K562 (cell line): Measurements from ENCODE around the gene SOS1. TPM values are rescaled to one million over a fixed set of nuclear protein-coding genes. Genes with fewer than 3 reads are reported as not detected.

ENCODE experiments used
- ATAC-seq: fragments of 200-7000 bp; cut with Tn5 transposase; 3 replicates; pipeline ENCODE4 v1.9.1; 2020; ENCODE audit warnings: moderate library complexity
- BruUV-seq: library from RNA; stranded (reverse); fragments of 400-500 nt; replicated peaks from 2 replicates; lab custom pipeline; 2021; lab: Mats Ljungman, UMichigan
- CTCF ChIA-PET: fragments of 300-600 bp; formaldehyde crosslinking; extraction: SDS; loops from one replicate; lab custom pipeline; 2021; ENCODE audit warnings: low intra/inter-chr PET ratio; lab: Yijun Ruan, JAX
- POLR2A ChIA-PET: fragments of 300-600, 350-650 bp; sonication (Branson Sonifier 250); formaldehyde crosslinking; extraction: SDS; loops from one replicate; lab custom pipeline; 2021; ENCODE audit warnings: antibody characterized with exemption, inconsistent platforms; lab: Yijun Ruan, JAX
- DNase-seq, 4 experiments: peaks; one replicate each; pipeline versions ENCODE4 v3.0.0 to v3.0.0-alpha.2; 2011 to 2018; ENCODE audit warnings: low spot score in 3 of 4, mixed read lengths in 3 of 4; ENCODE audit errors: extremely low read depth in 1 of 4
- FAIRE-seq: peaks from 2 replicates; lab custom pipeline; 2011; peaks lifted over from hg19 to GRCh38; lab: Jason Lieb, UNC
- H2AFZ ChIP-seq: 2 replicates; pipeline ENCODE4 v1.6.0; 2011; ENCODE audit warnings: low read depth, low read length, control low read depth, inconsistent platforms
- H3K27ac ChIP-seq: fragments of 200-600 bp; 3 replicates; pipeline ENCODE4 v1.8.0; 2011; ENCODE audit warnings: low read depth, mild to moderate bottlenecking, control low read depth, inconsistent platforms, low read length, moderate library complexity, mixed read lengths; ENCODE audit errors: extremely low read depth
- H3K27me3 ChIP-seq, 2 experiments: fragments of 300-600 bp in 1 of 2; 2 replicates in 1 of 2; 3 replicates in 1 of 2; pipeline versions ENCODE4 v1.6.0 to v1.8.0; 2011; ENCODE audit warnings: inconsistent platforms in 2 of 2, low read length in 2 of 2, mild to moderate bottlenecking in 1 of 2, mixed read lengths in 1 of 2, moderate library complexity in 1 of 2; ENCODE audit not compliant: control insufficient read depth in 2 of 2, insufficient read depth in 2 of 2
- H3K36me3 ChIP-seq: fragments of 300-600 bp; 3 replicates; pipeline ENCODE4 v1.8.0; 2011; ENCODE audit warnings: mild to moderate bottlenecking, low read length, inconsistent platforms; ENCODE audit not compliant: control insufficient read depth, insufficient read depth
- H3K4me1 ChIP-seq, 2 experiments: fragments of 200-600 bp in 1 of 2; replicated peaks in 1 of 2; 2 replicates in 1 of 2; 3 replicates in 1 of 2; pipeline versions ENCODE4 v1.5.1 to v1.8.0; 2011; ENCODE audit warnings: inconsistent platforms in 2 of 2, low read length in 2 of 2, mild to moderate bottlenecking in 1 of 2, mixed read lengths in 1 of 2, moderate library complexity in 1 of 2; ENCODE audit not compliant: control insufficient read depth in 2 of 2, insufficient read depth in 2 of 2
- H3K4me2 ChIP-seq: 2 replicates; pipeline ENCODE4 v1.6.1; 2011; ENCODE audit warnings: low read length, control low read depth, inconsistent platforms, mixed read lengths; ENCODE audit not compliant: insufficient read depth
- H3K4me3 ChIP-seq: fragments of 200-600 bp; sonication (generic), shearing (Covaris generic); 2 replicates; pipeline ENCODE4 v1.5.1; 2016; ENCODE audit warnings: control low read depth, inconsistent platforms
- H3K79me2 ChIP-seq: fragments of 200-600 bp; 3 replicates; pipeline ENCODE4 v1.8.0; 2011; ENCODE audit warnings: low read length, inconsistent platforms; ENCODE audit not compliant: control insufficient read depth, insufficient read depth
- H3K9ac ChIP-seq, 2 experiments: 2 replicates each; pipeline versions ENCODE4 v1.6.0 to v1.6.1; 2011; ENCODE audit warnings: low read depth in 2 of 2, low read length in 2 of 2, control low read depth in 1 of 2, inconsistent platforms in 1 of 2, mild to moderate bottlenecking in 1 of 2, mixed read lengths in 1 of 2; ENCODE audit not compliant: insufficient read depth in 1 of 2
- H3K9me1 ChIP-seq: one replicate; pipeline ENCODE4 v1.6.0; 2011; ENCODE audit warnings: inconsistent platforms, mild to moderate bottlenecking, low read length, moderate library complexity; ENCODE audit not compliant: control insufficient read depth, insufficient read depth
- H3K9me3 ChIP-seq: replicated peaks from 2 replicates; pipeline ENCODE4 v1.5.1; 2011; ENCODE audit warnings: low read depth, low read length, inconsistent platforms; ENCODE audit not compliant: control insufficient read depth, insufficient read depth
- H4K20me1 ChIP-seq: replicated peaks from 2 replicates; pipeline ENCODE4 v1.6.1; 2011; ENCODE audit warnings: low read length, inconsistent platforms, mixed read lengths; ENCODE audit not compliant: control insufficient read depth, insufficient read depth
- ASH1L ChIP-seq: fragments of 450-650 bp; IDR thresholded peaks from 2 replicates; pipeline ENCODE4 v1.6.1; 2018; ENCODE audit warnings: borderline replicate concordance, mild to moderate bottlenecking, low read depth; ENCODE audit not compliant: partially characterized antibody
- BRCA1 ChIP-seq, 2 experiments: fragments of 450-650 bp in 1 of 2; sonication (generic) in 1 of 2; formaldehyde crosslinking in 1 of 2; IDR thresholded peaks; 2 replicates each; pipeline versions ENCODE4 v1.5.0 to v1.6.1; 2017 to 2020; ENCODE audit warnings: mild to moderate bottlenecking in 1 of 2, missing genetic modification reagents in 1 of 2
- BRF2 ChIP-seq: IDR thresholded peaks from 3 replicates; pipeline ENCODE4 v1.6.1; 2011; ENCODE audit warnings: borderline replicate concordance, mild to moderate bottlenecking; ENCODE audit not compliant: insufficient read length, insufficient read depth
- E2F8 ChIP-seq: fragments of 450-650 bp; IDR thresholded peaks from 2 replicates; pipeline ENCODE4 v1.7.1; 2018; ENCODE audit warnings: mild to moderate bottlenecking, low read depth; ENCODE audit not compliant: partially characterized antibody
- FOSL1 ChIP-seq: fragments of 200-800 bp; sonication (Bioruptor generic); conservative IDR thresholded peaks from 2 replicates; pipeline ENCODE4 v1.6.1; 2016; ENCODE audit warnings: missing genetic modification characterization, missing compliant biosample characterization
- GABPA ChIP-seq: fragments of 200-800 bp; sonication (Bioruptor generic); conservative IDR thresholded peaks from 2 replicates; pipeline ENCODE4 v1.6.1; 2016; ENCODE audit warnings: low read depth, missing genetic modification characterization, missing compliant biosample characterization
- HNRNPUL1 ChIP-seq: fragments of 200-400 bp; formaldehyde crosslinking; IDR thresholded peaks from 2 replicates; pipeline ENCODE4 v1.6.1; 2017; ENCODE audit warnings: low read length
- MYNN ChIP-seq, 2 experiments: sonication (generic); formaldehyde crosslinking in 1 of 2; IDR thresholded peaks; 2 replicates each; pipeline versions ENCODE4 v1.5.0 to v1.6.1; 2016 to 2020; ENCODE audit warnings: antibody characterized with exemption in 1 of 2, missing genetic modification reagents in 1 of 2
- NONO ChIP-seq, 2 experiments: fragments of 200-400 bp in 1 of 2; fragments of 450-650 bp in 1 of 2; formaldehyde crosslinking in 1 of 2; IDR thresholded peaks; 2 replicates each; pipeline ENCODE4 v1.6.1; 2017; ENCODE audit warnings: low read depth in 2 of 2, mild to moderate bottlenecking in 2 of 2, moderate library complexity in 2 of 2, low read length in 1 of 2
- SIX5 ChIP-seq, 2 experiments: IDR thresholded peaks; 2 replicates each; pipeline ENCODE4 v1.6.1; 2011; ENCODE audit warnings: low read length in 2 of 2, borderline replicate concordance in 1 of 2, low read depth in 1 of 2, mild to moderate bottlenecking in 1 of 2, moderate library complexity in 1 of 2; ENCODE audit not compliant: insufficient read depth in 1 of 2
- SOX6 ChIP-seq: fragments of 450-650 bp; IDR thresholded peaks from 2 replicates; pipeline ENCODE4 v1.6.1; 2014; ENCODE audit warnings: mild to moderate bottlenecking
- TGIF2 ChIP-seq: sonication (generic); formaldehyde crosslinking; IDR thresholded peaks from 2 replicates; pipeline ENCODE4 v1.8.1; 2022; ENCODE audit warnings: mild to moderate bottlenecking, missing genetic modification reagents, moderate library complexity
- ZNF3 ChIP-seq: fragments of 250-450 bp; sonication (Bioruptor Pico); IDR thresholded peaks from 2 replicates; pipeline ENCODE4 v1.5.0; 2021; ENCODE audit warnings: mild to moderate bottlenecking, moderate library complexity
- ZNF431 ChIP-seq: sonication (generic); formaldehyde crosslinking; IDR thresholded peaks from 2 replicates; pipeline ENCODE4 v1.8.0; 2022; ENCODE audit warnings: mild to moderate bottlenecking, missing genetic modification reagents
- ZNF668 ChIP-seq: fragments of 250-450 bp; sonication (Bioruptor Pico); IDR thresholded peaks from 2 replicates; pipeline ENCODE4 v1.8.0; 2022; ENCODE audit warnings: mild to moderate bottlenecking, inconsistent platforms
- ZNF780A ChIP-seq: fragments of 250-450 bp; sonication (Bioruptor Pico); IDR thresholded peaks from 2 replicates; pipeline ENCODE4 v1.5.0; 2021; ENCODE audit warnings: mild to moderate bottlenecking
- WGBS: fragments of 100-300 bp; shearing (Covaris generic); methylation state at CpG from one replicate; pipeline ENCODE4 v1.1.6; 2016; ENCODE audit warnings: low coverage, mixed read lengths; ENCODE audit not compliant: insufficient coverage; ENCODE audit errors: missing lambda C conversion rate; 5-methylcytosine and 5-hydroxymethylcytosine counted together
- in situ Hi-C: fragments of 300-500 bp; cut with MboI; formaldehyde crosslinking; loops from 4 replicates; pipeline ENCODE4 v1.15.0; 2018; ENCODE audit warnings: inconsistent platforms, mixed read lengths
- intact Hi-C: fragments of 100-400 bp; cut with micrococcal nuclease; formaldehyde crosslinking; loops from 2 replicates; pipeline ENCODE4 v1.14.2; 2022
- polyA plus RNA-seq, 8 experiments: library from polyadenylated mRNA; depleted of rRNA in 4 of 8; stranded (reverse) in 5 of 8; unstranded in 3 of 8; fragments of >200 nt; fragmentation: Nextera tagmentation in 2 of 8; fragmentation: Illumina TruSeq in 1 of 8; extraction: Ambion mirVana in 2 of 8; extraction: Trizol in 1 of 8; gene quantifications; 2 replicates each; pipeline versions ENCODE4 v1.2.1 to v1.2.3, GENCODE V29; 2011 to 2014; ENCODE audit warnings: inconsistent platforms in 1 of 8, missing spikeins in 1 of 8
- total RNA-seq, 7 experiments: library from RNA; depleted of rRNA in 6 of 7; stranded (reverse); fragments of >200 nt in 6 of 7; fragmentation: Illumina TruSeq in 2 of 7; extraction: Trizol in 2 of 7; gene quantifications; 2 replicates each; pipeline versions ENCODE4 v1.2.1 to v1.2.3, GENCODE V29; 2011 to 2021; ENCODE audit warnings: low replicate concordance in 1 of 7
- TF ChIP-seq, protein P1 (sequence below): fragments of 450-650 bp; IDR thresholded peaks from 2 replicates; pipeline ENCODE4 v1.6.1; 2016; ENCODE audit warnings: borderline replicate concordance

SOS1 gene
- total and polyA plus RNA-seq, 9 of the 15 experiments (the other 6 are each of a cell fraction or from before 2014, with no cell fraction given): 2.5 to 27.1 (median 16.3) TPM

- POLR2A ChIA-PET: no interaction called here
- Histone ChIP-seq H3K9me3 (no peaks in the 10 kb centered on the region), H3K9ac (no peak overlapping the region), H3K9me1 (no peaks in the 10 kb centered on the region), H4K20me1 (no peaks in the 10 kb centered on the region), H3K79me2 (no peaks in the 10 kb centered on the region), H3K27me3 (peaks cover 8 to 25% of the 10 kb centered on the region in 2 experiments), H3K4me3 (no peak overlapping the region), H3K27ac (no peak overlapping the region), H3K4me2 (no peak overlapping the region), H2AFZ (no peak overlapping the region), H3K36me3 (no peaks in the 10 kb centered on the region), H3K4me1 (peaks cover 0 to 8% of the 10 kb centered on the region in 2 experiments; a peak in 2 of 5 replicates)
- 39% methylated on average over 22 of the region's 24 CpGs for WGBS
- no TSS peak for BruUV-seq
- ATAC-seq: no peak
- no peak for FAIRE-seq
- no peak for DNase-seq
- in situ Hi-C loops: no loop called here
- CTCF ChIA-PET: no interaction called here
- intact Hi-C loops: no loop called here
- no peak for TF ChIP-seq TGIF2
- TF ChIP-seq, protein P1, sequence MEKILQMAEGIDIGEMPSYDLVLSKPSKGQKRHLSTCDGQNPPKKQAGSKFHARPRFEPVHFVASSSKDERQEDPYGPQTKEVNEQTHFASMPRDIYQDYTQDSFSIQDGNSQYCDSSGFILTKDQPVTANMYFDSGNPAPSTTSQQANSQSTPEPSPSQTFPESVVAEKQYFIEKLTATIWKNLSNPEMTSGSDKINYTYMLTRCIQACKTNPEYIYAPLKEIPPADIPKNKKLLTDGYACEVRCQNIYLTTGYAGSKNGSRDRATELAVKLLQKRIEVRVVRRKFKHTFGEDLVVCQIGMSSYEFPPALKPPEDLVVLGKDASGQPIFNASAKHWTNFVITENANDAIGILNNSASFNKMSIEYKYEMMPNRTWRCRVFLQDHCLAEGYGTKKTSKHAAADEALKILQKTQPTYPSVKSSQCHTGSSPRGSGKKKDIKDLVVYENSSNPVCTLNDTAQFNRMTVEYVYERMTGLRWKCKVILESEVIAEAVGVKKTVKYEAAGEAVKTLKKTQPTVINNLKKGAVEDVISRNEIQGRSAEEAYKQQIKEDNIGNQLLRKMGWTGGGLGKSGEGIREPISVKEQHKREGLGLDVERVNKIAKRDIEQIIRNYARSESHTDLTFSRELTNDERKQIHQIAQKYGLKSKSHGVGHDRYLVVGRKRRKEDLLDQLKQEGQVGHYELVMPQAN: no peak
- TF ChIP-seq ASH1L: no peak
- TF ChIP-seq ZNF780A (CRISPR knock-in tag): no peak
- no peak for TF ChIP-seq GABPA (tag)
- no peak for TF ChIP-seq BRCA1 (IDR thresholded peaks at IDR 0.05)
- no peak for TF ChIP-seq BRCA1 (CRISPR knock-in tag; IDR thresholded peaks at IDR 0.05)
- TF ChIP-seq HNRNPUL1: no peak
- TF ChIP-seq SIX5 (IDR thresholded peaks at IDR 0.05; ENCODE audit: borderline replicate concordance in 1 of 2, insufficient read depth in 1 of 2, low read depth in 1 of 2, low read length in 2 of 2): no peak
- TF ChIP-seq E2F8: no peak
- no peak for TF ChIP-seq ZNF431 (CRISPR knock-in tag)
- no peak for TF ChIP-seq BRF2
- TF ChIP-seq NONO (IDR thresholded peaks at IDR 0.05; ENCODE audit: low read depth in 2 of 2, low read length in 1 of 2): no peak
- no peak for TF ChIP-seq FOSL1 (tag)
- no peak for TF ChIP-seq SOX6
- no peak for TF ChIP-seq ZNF3 (CRISPR knock-in tag)
- TF ChIP-seq MYNN (IDR thresholded peaks at IDR 0.05): no peak
- TF ChIP-seq MYNN (CRISPR knock-in tag; IDR thresholded peaks at IDR 0.05): no peak
- no peak for TF ChIP-seq ZNF668 (CRISPR knock-in tag)
Measured at GRCh38 chr2:38959466-38959865, 161.4 kb downstream of the SOS1 start.
